PFSK-1 (cell line): ENCODE data around the gene FOXN3.

Experiments
- FOXP2 ChIP-seq: optimal IDR thresholded peaks from 2 replicates; pipeline ENCODE3; 2011; ENCODE audit warnings: borderline replicate concordance, control low read depth, inconsistent platforms; ENCODE audit not compliant: insufficient read depth; ENCODE audit errors: extremely low read length, extremely low read depth
- POLR2AphosphoS5 ChIP-seq: IDR thresholded peaks from 2 replicates; pipeline ENCODE4 v1.6.1; 2012; ENCODE audit warnings: low read depth, mild to moderate bottlenecking, control low read depth, low read length, moderate library complexity
- SIN3A ChIP-seq: IDR thresholded peaks from 2 replicates; pipeline ENCODE4 v1.6.1; 2012; ENCODE audit warnings: mild to moderate bottlenecking, low read length, moderate library complexity, borderline replicate concordance; ENCODE audit not compliant: insufficient read depth
- TAF1 ChIP-seq: IDR thresholded peaks from 2 replicates; pipeline ENCODE4 v1.6.1; 2012; ENCODE audit warnings: low read length, control low read depth, borderline replicate concordance; ENCODE audit not compliant: insufficient read depth

GRCh38 chr14:89167705-89168104 is 249.3 kb downstream of the FOXN3 start:
- TF ChIP-seq POLR2AphosphoS5 (no peak), TAF1 (no peak), SIN3A (no peak), FOXP2 (no peak)
